ENCODE measurements around the gene CYP3A5. TPM values are rescaled to one million over a fixed set of nuclear protein-coding genes. Genes with fewer than 3 reads are reported as not detected.
A peak's percentile ranks its signal among the peaks of the same experiment; 100 is the strongest.

CYP3A5 gene
- total RNA-seq, 2 donors from 2014 or later, result 0.38 to 0.42 TPM

- Mint-ChIP-seq H3K4me3 (no peak overlapping the region), H3K9me3 (peaks cover 10% of the 10 kb centered on the region), H3K27ac (no peak overlapping the region), H3K36me3 (ENCODE audit: low read depth) (peaks cover 36% of the 10 kb centered on the region), H3K27me3 (ENCODE audit: insufficient read depth) (no peaks in the 10 kb centered on the region), H3K4me1 (peaks cover 5% of the 10 kb centered on the region)
- Histone ChIP-seq H3K4me3 (ENCODE audit: low read length) (no peak overlapping the region), H3K36me3 (ENCODE audit: control insufficient read depth, insufficient read depth, low read length) (peaks cover 21% of the 10 kb centered on the region), H3K27me3 (ENCODE audit: control insufficient read depth, insufficient read depth, low read length, poor library complexity, severe bottlenecking) (no peaks in the 10 kb centered on the region), H3K27ac (ENCODE audit: low read depth, low read length) (no peak overlapping the region), H3K9me3 (ENCODE audit: control insufficient read depth, low read length) (peaks cover 12% of the 10 kb centered on the region), H3K9ac (ENCODE audit: extremely low read depth, low read length, poor library complexity, severe bottlenecking) (no peak overlapping the region), H3K4me1 (ENCODE audit: control insufficient read depth, insufficient read depth, low read length) (no peaks in the 10 kb centered on the region)
- DNase-seq, result no peak
- WGBS, 2 experiments (ENCODE audit: insufficient coverage in 1 of 2, insufficient read length in 1 of 2), result 91% methylated on average over 2 of the region's 2 CpGs; no CpG with 5 or more reads in 1 of the 2 experiments
- no peak for TF ChIP-seq CTCF (conservative IDR thresholded peaks at IDR 0.05)
Observed at GRCh38 chr7:99643464-99643863, 36.3 kb downstream of the CYP3A5 start.

GRCh38 chr7:99642027-99642426 lies 37.8 kb downstream of the CYP3A5 start:
- no peak for DNase-seq
- no peak overlapping the region for H3K9ac ChIP-seq (ENCODE audit: extremely low read depth, low read length, poor library complexity, severe bottlenecking)
- 95 to 100% methylated on average over 1 of the region's 1 CpG for WGBS, 2 experiments (ENCODE audit: insufficient coverage in 1 of 2, insufficient read length in 1 of 2)
- TF ChIP-seq CTCF (conservative IDR thresholded peaks at IDR 0.05), result no peak
- H3K4me1 ChIP-seq (ENCODE audit: control insufficient read depth, insufficient read depth, low read length), result no peaks in the 10 kb centered on the region
- no peak overlapping the region for H3K4me3 ChIP-seq (ENCODE audit: low read length)
- no peak overlapping the region for H3K4me3 Mint-ChIP-seq
- no peaks in the 10 kb centered on the region for H3K27me3 Mint-ChIP-seq (ENCODE audit: insufficient read depth)
- peaks cover 12% of the 10 kb centered on the region for H3K9me3 ChIP-seq (ENCODE audit: control insufficient read depth, low read length)
- peaks cover 5% of the 10 kb centered on the region for H3K4me1 Mint-ChIP-seq
- H3K27ac ChIP-seq (ENCODE audit: low read depth, low read length), result no peak overlapping the region
- no peaks in the 10 kb centered on the region for H3K27me3 ChIP-seq (ENCODE audit: control insufficient read depth, insufficient read depth, low read length, poor library complexity, severe bottlenecking)
- H3K36me3 Mint-ChIP-seq (ENCODE audit: low read depth), result peaks cover 40% of the 10 kb centered on the region
- peaks cover 21% of the 10 kb centered on the region for H3K36me3 ChIP-seq (ENCODE audit: control insufficient read depth, insufficient read depth, low read length)
- H3K9me3 Mint-ChIP-seq, result peaks cover 10% of the 10 kb centered on the region
- no peak overlapping the region for H3K27ac Mint-ChIP-seq

- Histone ChIP-seq H3K4me3 (ENCODE audit: low read length) (no peak overlapping the region), H3K27me3 (ENCODE audit: control insufficient read depth, insufficient read depth, low read length, poor library complexity, severe bottlenecking) (no peaks in the 10 kb centered on the region), H3K36me3 (ENCODE audit: control insufficient read depth, insufficient read depth, low read length) (peaks cover 14% of the 10 kb centered on the region), H3K27ac (ENCODE audit: low read depth, low read length) (no peak overlapping the region), H3K4me1 (ENCODE audit: control insufficient read depth, insufficient read depth, low read length) (no peaks in the 10 kb centered on the region), H3K9me3 (ENCODE audit: control insufficient read depth, low read length) (no peaks in the 10 kb centered on the region), H3K9ac (ENCODE audit: extremely low read depth, low read length, poor library complexity, severe bottlenecking) (no peak overlapping the region)
- H3K27ac Mint-ChIP-seq, result no peak overlapping the region
- peaks cover 32% of the 10 kb centered on the region for H3K36me3 Mint-ChIP-seq (ENCODE audit: low read depth)
- H3K27me3 Mint-ChIP-seq (ENCODE audit: insufficient read depth), result no peaks in the 10 kb centered on the region
- peaks cover 5% of the 10 kb centered on the region for H3K4me1 Mint-ChIP-seq
- TF ChIP-seq CTCF (conservative IDR thresholded peaks at IDR 0.05), result no peak
- peak; percentile 61 for DNase-seq
- H3K4me3 Mint-ChIP-seq, result no peak overlapping the region
- no peaks in the 10 kb centered on the region for H3K9me3 Mint-ChIP-seq
Observed at GRCh38 chr7:99639267-99639666, 40.5 kb downstream of the CYP3A5 start.

All from endodermal cell (in vitro differentiated cells).